Measurements from ENCODE around the gene GAP43. TPM values are rescaled to one million over a fixed set of nuclear protein-coding genes. Genes with fewer than 3 reads are reported as not detected.

The GAP43 gene
- total RNA-seq, 2 donors from 2014 or later, result 2.8 to 6.1 TPM

- DNase-seq (ENCODE audit: low spot score) (no peak), ATAC-seq (ENCODE audit: insufficient number of reproducible peaks, low FRiP score, low read depth) (no peak)
- H3K4me1 ChIP-seq (ENCODE audit: control insufficient read depth in 1 of 2, low read depth in 2 of 2), result no peaks in the 10 kb centered on the region
- no peaks in the 10 kb centered on the region for H3K9me3 ChIP-seq
- H3K36me3 ChIP-seq, result no peaks in the 10 kb centered on the region
- no peak overlapping the region for H3K27ac ChIP-seq
- no peaks in the 10 kb centered on the region for H3K27me3 ChIP-seq (replicated peaks; ENCODE audit: insufficient read depth)
- no peak for TF ChIP-seq CTCF (IDR thresholded peaks at IDR 0.05)
- no peak overlapping the region for H3K4me3 ChIP-seq
These were observed 64.4 kb downstream of the GAP43 start for GRCh38 chr3:115687721-115688120.

- Histone ChIP-seq H3K36me3 (no peaks in the 10 kb centered on the region), H3K9me3 (no peaks in the 10 kb centered on the region), H3K27me3 (replicated peaks; ENCODE audit: insufficient read depth) (no peaks in the 10 kb centered on the region), H3K4me1 (ENCODE audit: control insufficient read depth in 1 of 2, low read depth in 2 of 2) (no peaks in the 10 kb centered on the region), H3K27ac (no peak overlapping the region), H3K4me3 (no peak overlapping the region)
- ATAC-seq (ENCODE audit: insufficient number of reproducible peaks, low FRiP score, low read depth) (no peak), DNase-seq (ENCODE audit: low spot score) (no peak)
- TF ChIP-seq CTCF (IDR thresholded peaks at IDR 0.05), result no peak
These were observed 65.1 kb downstream of the GAP43 start for GRCh38 chr3:115688418-115688817.

- H3K36me3 ChIP-seq, result no peaks in the 10 kb centered on the region
- DNase-seq (ENCODE audit: low spot score), result no peak
- no peaks in the 10 kb centered on the region for H3K4me1 ChIP-seq (ENCODE audit: control insufficient read depth in 1 of 2, low read depth in 2 of 2)
- H3K9me3 ChIP-seq, result no peaks in the 10 kb centered on the region
- H3K4me3 ChIP-seq, result no peak overlapping the region
- no peak for TF ChIP-seq CTCF (IDR thresholded peaks at IDR 0.05)
- no peaks in the 10 kb centered on the region for H3K27me3 ChIP-seq (replicated peaks; ENCODE audit: insufficient read depth)
- no peak for ATAC-seq (ENCODE audit: insufficient number of reproducible peaks, low FRiP score, low read depth)
- H3K27ac ChIP-seq, result no peak overlapping the region
These were observed 66.6 kb downstream of the GAP43 start for GRCh38 chr3:115689928-115690327.

GRCh38 chr3:115691964-115692363 is 68.7 kb downstream of the GAP43 start:
- Histone ChIP-seq H3K4me3 (no peak overlapping the region), H3K9me3 (no peaks in the 10 kb centered on the region), H3K27me3 (replicated peaks; ENCODE audit: insufficient read depth) (no peaks in the 10 kb centered on the region), H3K36me3 (no peaks in the 10 kb centered on the region), H3K27ac (no peak overlapping the region), H3K4me1 (ENCODE audit: control insufficient read depth in 1 of 2, low read depth in 2 of 2) (no peaks in the 10 kb centered on the region)
- ATAC-seq (ENCODE audit: insufficient number of reproducible peaks, low FRiP score, low read depth) (no peak), DNase-seq (ENCODE audit: low spot score) (no peak)
- no peak for TF ChIP-seq CTCF (IDR thresholded peaks at IDR 0.05)

- H3K27me3 ChIP-seq (replicated peaks; ENCODE audit: insufficient read depth), result no peaks in the 10 kb centered on the region
These were observed 69.7 kb downstream of the GAP43 start for GRCh38 chr3:115692887-115693524.

More at GRCh38 chr3:115692887-115693524, 69.7 kb downstream of the GAP43 start:
- Histone ChIP-seq H3K27ac (no peak overlapping the region), H3K36me3 (no peaks in the 10 kb centered on the region), H3K4me3 (no peak overlapping the region), H3K4me1 (ENCODE audit: control insufficient read depth in 1 of 2, low read depth in 2 of 2) (no peaks in the 10 kb centered on the region), H3K9me3 (no peaks in the 10 kb centered on the region)
- ATAC-seq (ENCODE audit: insufficient number of reproducible peaks, low FRiP score, low read depth) (peak; percentile 68), DNase-seq (ENCODE audit: low spot score) (peak; percentile 29)
- peak; percentile 80 for TF ChIP-seq CTCF (IDR thresholded peaks at IDR 0.05)
